HG03135 (cell line): ENCODE data around the gene CATSPERZ.
A peak's percentile ranks its signal among the peaks of the same experiment; 100 is the strongest.
"Not testable (repeated sequence)": the region's sequence is repeated elsewhere in the genome, so short reads cannot be mapped to it uniquely, and the experiment has no call there.

Experiments
- ATAC-seq: cut with Tn5 transposase; IDR thresholded peaks from one replicate; pipeline ENCODE4 v1.9.1; 2021; ENCODE audit warnings: mild to moderate bottlenecking, moderate library complexity; ENCODE audit not compliant: unreplicated experiment

CATSPERZ gene

GRCh38 chr11:64317961-64318765, 18.0 kb downstream of the CATSPERZ start, which contains the start of gene PRDX5:
Gene PRDX5 (plus strand): TSS chr11:64318121. CDS start chr11:64318216, 95 bp downstream.
- peak; percentile 68 for ATAC-seq

GRCh38 chr11:64318766-64319761, 18.9 kb downstream of the CATSPERZ start:
- ATAC-seq = no peak

- ATAC-seq = no peak
Observed at GRCh38 chr11:64320556-64320955, 20.4 kb downstream of the CATSPERZ start.

- ATAC-seq = no peak
Observed at GRCh38 chr11:64321026-64321425, 20.9 kb downstream of the CATSPERZ start.

- ATAC-seq = no peak
Observed at GRCh38 chr11:64321533-64321932, 21.4 kb downstream of the CATSPERZ start.

GRCh38 chr11:64322925-64323260, 22.7 kb downstream of the CATSPERZ start:
- ATAC-seq = no peak

- no peak for ATAC-seq
Observed at GRCh38 chr11:64323373-64323772, 23.2 kb downstream of the CATSPERZ start.

- not testable (repeated sequence) for ATAC-seq
Observed at GRCh38 chr11:64323984-64324383, 23.8 kb downstream of the CATSPERZ start.

GRCh38 chr11:64324692-64325469, 24.7 kb downstream of the CATSPERZ start:
- no peak for ATAC-seq

- no peak for ATAC-seq
Observed at GRCh38 chr11:64327375-64327774, 27.2 kb downstream of the CATSPERZ start.

GRCh38 chr11:64327993-64328392, 27.8 kb downstream of the CATSPERZ start:
- no peak for ATAC-seq

- no peak for ATAC-seq
Observed at GRCh38 chr11:64330888-64331287, 30.7 kb downstream of the CATSPERZ start.

- no peak for ATAC-seq
Observed at GRCh38 chr11:64331569-64332371, 31.6 kb downstream of the CATSPERZ start.

GRCh38 chr11:64333556-64333955, 33.4 kb downstream of the CATSPERZ start:
- ATAC-seq = no peak

- ATAC-seq = peak; percentile 70
Observed at GRCh38 chr11:64334764-64335735, 34.9 kb downstream of the CATSPERZ start.

- no peak for ATAC-seq
Observed at GRCh38 chr11:64337538-64338249, 37.5 kb downstream of the CATSPERZ start.

GRCh38 chr11:64338716-64339115, 38.6 kb downstream of the CATSPERZ start:
- no peak for ATAC-seq

- no peak for ATAC-seq
Observed at GRCh38 chr11:64339286-64339685, 39.1 kb downstream of the CATSPERZ start.
